ENCODE data around the gene FTCDNL1. TPM values are rescaled to one million over a fixed set of nuclear protein-coding genes. Genes with fewer than 3 reads are reported as not detected.
A peak's percentile ranks its signal among the peaks of the same experiment; 100 is the strongest.

Gene FTCDNL1
- polyA plus RNA-seq, 4 donors, result 0.85 to 1.5 (median 1.1) TPM

DNA sequence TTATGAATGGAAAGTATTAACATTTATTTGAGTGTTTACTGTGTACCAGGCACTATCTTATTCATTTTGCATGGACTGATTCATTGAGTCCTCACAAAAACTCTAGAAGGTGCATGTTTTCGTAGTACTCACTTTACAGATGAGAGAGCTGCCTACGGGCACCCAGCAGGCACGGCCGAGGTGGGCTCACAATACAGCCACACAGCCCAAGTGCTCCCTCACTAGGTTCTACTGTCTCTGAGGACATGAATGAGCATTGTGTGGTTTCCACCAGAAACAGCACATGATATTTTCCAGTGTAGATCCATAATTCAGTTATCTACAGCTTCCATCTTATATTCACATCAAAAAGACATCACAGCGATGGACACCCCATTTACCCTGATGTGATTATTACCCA, 101.4 kb downstream of the FTCDNL1 start:
- DNase-seq (ENCODE audit: low read depth in 4 of 4, low spot score in 2 of 4), result no peak

GRCh38 chr2:199744724-199745123, 106.3 kb downstream of the FTCDNL1 start:
- no peak for DNase-seq (ENCODE audit: low read depth in 4 of 4, low spot score in 2 of 4)

DNA sequence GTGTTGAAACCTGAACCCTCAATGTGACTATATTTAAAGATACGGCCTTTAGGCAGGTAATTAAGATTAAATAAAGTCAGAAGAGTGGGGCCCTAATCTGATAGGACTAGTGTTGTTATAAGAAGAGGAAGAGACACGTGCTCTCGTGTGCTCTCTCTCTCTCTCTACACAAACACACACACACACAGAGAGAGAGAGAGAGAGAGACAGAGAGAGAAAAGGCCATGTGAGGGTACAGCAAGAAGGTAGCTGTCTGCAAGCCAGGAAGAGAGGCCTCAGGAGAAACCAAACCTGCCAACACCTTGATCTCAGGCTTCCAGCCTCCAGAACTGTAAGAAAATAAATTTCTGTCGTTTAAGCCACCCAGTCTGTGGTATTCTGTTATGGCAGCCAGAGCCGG, 106.7 kb downstream of the FTCDNL1 start:
- no peak for DNase-seq (ENCODE audit: low read depth in 4 of 4, low spot score in 2 of 4)

GRCh38 chr2:199743415-199744120, 107.4 kb downstream of the FTCDNL1 start:
- no peak for DNase-seq (ENCODE audit: low read depth in 4 of 4, low spot score in 2 of 4)

- no peak for DNase-seq (ENCODE audit: low read depth in 4 of 4, low spot score in 2 of 4)
Observed at GRCh38 chr2:199742884-199743283, 108.1 kb downstream of the FTCDNL1 start.

DNA sequence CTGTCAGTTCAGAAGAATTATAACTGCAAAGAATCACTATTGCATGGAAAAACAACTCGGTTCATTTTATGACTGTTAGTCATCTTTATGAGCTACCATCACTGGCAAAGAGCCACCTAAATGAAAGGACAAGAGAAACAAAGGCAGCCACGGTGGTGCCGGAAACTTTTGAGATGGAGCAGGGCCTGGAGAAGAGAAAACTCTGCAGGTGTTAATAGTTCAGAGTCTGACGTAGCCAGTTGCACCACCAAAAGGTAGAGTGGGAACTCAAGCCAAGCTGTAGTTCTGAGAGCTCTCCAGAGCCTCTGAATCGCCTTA, 110.9 kb downstream of the FTCDNL1 start:
- no peak for DNase-seq (ENCODE audit: low read depth in 4 of 4, low spot score in 2 of 4)

- DNase-seq (ENCODE audit: low read depth in 4 of 4, low spot score in 2 of 4), result peak in 2 of 4 donors; percentile 31 to 53
Observed at GRCh38 chr2:199739413-199740110, 111.4 kb downstream of the FTCDNL1 start.

GRCh38 chr2:199738727-199739412, 112.1 kb downstream of the FTCDNL1 start:
- DNase-seq (ENCODE audit: low read depth in 4 of 4, low spot score in 2 of 4), result no peak

DNA sequence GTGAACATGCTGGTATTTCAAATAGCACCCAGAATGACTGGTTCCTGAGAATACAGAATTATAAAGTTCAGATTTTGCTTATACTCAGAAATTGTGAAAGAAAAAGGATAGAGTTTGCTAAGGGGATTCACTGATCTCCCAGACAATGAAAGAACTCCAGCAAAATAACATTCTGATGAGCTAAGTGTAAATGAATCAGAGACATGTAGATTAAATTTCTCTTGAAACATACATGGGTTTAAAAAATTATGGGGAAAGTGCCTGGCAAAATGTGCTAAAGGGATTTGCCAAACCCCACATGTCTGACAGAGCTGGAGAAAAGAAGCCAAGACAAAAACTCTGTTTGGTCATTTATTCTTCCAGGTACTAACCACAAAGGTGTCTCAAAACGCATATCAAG, 116.3 kb downstream of the FTCDNL1 start:
- DNase-seq (ENCODE audit: low read depth in 4 of 4, low spot score in 2 of 4), result no peak

GRCh38 chr2:199734011-199734410, 117.0 kb downstream of the FTCDNL1 start:
- DNase-seq (ENCODE audit: low read depth in 4 of 4, low spot score in 2 of 4), result no peak

- no peak for DNase-seq (ENCODE audit: low read depth in 4 of 4, low spot score in 2 of 4)
Observed at GRCh38 chr2:199727801-199728200, 123.2 kb downstream of the FTCDNL1 start.

GRCh38 chr2:199727306-199727705, 123.7 kb downstream of the FTCDNL1 start:
- no peak for DNase-seq (ENCODE audit: low read depth in 4 of 4, low spot score in 2 of 4)

DNA sequence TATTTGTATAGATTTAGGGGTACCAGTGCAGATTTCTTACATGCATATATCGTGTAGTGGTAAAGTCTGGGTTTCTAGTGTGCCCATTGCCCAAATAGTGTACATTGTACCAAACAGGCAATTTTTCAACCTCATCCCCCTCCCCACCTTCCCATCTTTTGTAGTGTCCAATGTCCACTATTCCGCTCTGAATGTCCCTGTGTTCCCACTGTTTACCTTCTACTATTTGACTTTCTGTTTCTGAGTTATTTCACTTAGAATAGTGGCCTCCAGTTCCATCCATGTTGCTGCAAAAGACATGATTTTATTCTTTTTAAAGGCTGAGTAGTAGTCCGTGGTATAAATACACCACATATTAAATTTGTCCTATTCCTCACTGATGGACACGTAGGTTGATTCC, 132.9 kb downstream of the FTCDNL1 start:
- no peak for DNase-seq (ENCODE audit: low read depth in 4 of 4, low spot score in 2 of 4)

DNA sequence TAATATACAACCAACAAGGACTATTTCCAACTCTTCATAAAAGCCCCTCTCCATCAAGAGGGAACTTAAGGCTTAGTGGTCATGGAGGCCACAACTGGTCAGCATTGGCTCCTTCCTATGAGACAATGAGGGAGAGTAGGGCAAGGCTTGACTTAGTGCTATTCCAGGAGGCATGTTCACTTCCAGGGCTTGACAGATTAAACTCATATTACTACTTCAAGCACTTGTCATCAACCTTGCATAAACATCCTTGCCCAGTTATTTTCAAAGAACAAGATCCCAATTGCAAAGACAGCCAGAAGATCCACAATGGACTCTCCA, 133.4 kb downstream of the FTCDNL1 start:
- DNase-seq (ENCODE audit: low read depth in 4 of 4, low spot score in 2 of 4), result no peak

- DNase-seq (ENCODE audit: low read depth in 4 of 4, low spot score in 2 of 4), result peak in 2 of 4 donors; percentile 52 to 56
Observed at GRCh38 chr2:199716807-199717586, 134.0 kb downstream of the FTCDNL1 start.

GRCh38 chr2:199713746-199714145, 137.2 kb downstream of the FTCDNL1 start:
- no peak for DNase-seq (ENCODE audit: low read depth in 4 of 4, low spot score in 2 of 4)

- DNase-seq (ENCODE audit: low read depth in 4 of 4, low spot score in 2 of 4), result no peak
Observed at GRCh38 chr2:199710551-199710950, 140.4 kb downstream of the FTCDNL1 start.

Measured in left renal cortex interstitium (tissue), 4 donors.